ENCODE results near the gene THBD. TPM values are rescaled to one million over a fixed set of nuclear protein-coding genes. Genes with fewer than 3 reads are reported as not detected.
A peak's percentile ranks its signal among the peaks of the same experiment; 100 is the strongest.

Gene THBD
- total RNA-seq, 1 experiment from 2014 or later = 0.28 TPM

GRCh38 chr20:23062632-23063031 is 13.2 kb upstream of the THBD start:
- Histone ChIP-seq H3K9ac (ENCODE audit: extremely low read depth, insufficient read length, low read length) (no peak overlapping the region), H3K4me2 (ENCODE audit: insufficient read depth, insufficient read length, low read length) (no peak overlapping the region), H3K56ac (ENCODE audit: insufficient read length, low read depth, low read length) (no peak overlapping the region), H4K20me1 (ENCODE audit: control insufficient read depth, insufficient read depth, insufficient read length) (no peaks in the 10 kb centered on the region), H3K23me2 (ENCODE audit: insufficient read length, low read depth, low read length, poor library complexity, severe bottlenecking) (no peaks in the 10 kb centered on the region), H2BK5ac (ENCODE audit: insufficient read length, low read length) (no peak overlapping the region), H2BK12ac (ENCODE audit: insufficient read length, low read depth, low read length) (no peak overlapping the region), H2BK15ac (ENCODE audit: low read depth, low read length) (no peak overlapping the region), H3K9me3 (ENCODE audit: control insufficient read depth, low read depth, low read length) (no peaks in the 10 kb centered on the region), H3K27ac (ENCODE audit: insufficient read length, low read depth, low read length) (no peak overlapping the region), H4K5ac (ENCODE audit: insufficient read length, low read depth, low read length) (no peak overlapping the region), H2BK120ac (ENCODE audit: low read depth, low read length, poor library complexity, severe bottlenecking) (no peak overlapping the region), H3K14ac (ENCODE audit: insufficient read depth, low read length) (no peak overlapping the region), H4K8ac (replicated peaks; ENCODE audit: insufficient read length, low read depth, low read length) (no peak overlapping the region), H3K79me2 (ENCODE audit: insufficient read depth, low read length) (no peaks in the 10 kb centered on the region), H3K18ac (ENCODE audit: insufficient read length, low read depth, low read length) (no peak overlapping the region), H2BK20ac (ENCODE audit: low read depth, low read length, poor library complexity, severe bottlenecking) (no peak overlapping the region), H3K79me1 (ENCODE audit: insufficient read depth, low read depth, low read length, poor library complexity, severe bottlenecking) (no peaks in the 10 kb centered on the region), H3K27me3 (ENCODE audit: insufficient read depth, low read length) (no peaks in the 10 kb centered on the region), H3K4me1 (ENCODE audit: insufficient read depth, low read length) (peaks cover 3% of the 10 kb centered on the region; the same call in 1 of the 2 replicates), H4K91ac (ENCODE audit: insufficient read length, low read depth, low read length) (no peak overlapping the region), H2AK5ac (ENCODE audit: insufficient read length, low read length) (no peak overlapping the region), H3K23ac (ENCODE audit: insufficient read length, low read depth, low read length) (no peak overlapping the region), H2AFZ (ENCODE audit: low read length) (no peak overlapping the region), H3K4ac (ENCODE audit: low read depth, low read length) (no peak overlapping the region), H3T11ph (ENCODE audit: low read length) (no peak overlapping the region)
- H3K27me3 Mint-ChIP-seq (ENCODE audit: low read depth) = no peaks in the 10 kb centered on the region; the same call in 1 of the 2 replicates
- no peak overlapping the region; a peak in 1 of 5 replicates for H3K4me3 Mint-ChIP-seq
- no peaks in the 10 kb centered on the region for H3K9me3 Mint-ChIP-seq
- H3K36me3 Mint-ChIP-seq (ENCODE audit: insufficient read depth in 1 of 3, low read depth in 3 of 3) = no peaks in the 10 kb centered on the region
- no peak for TF ChIP-seq CTCF (conservative IDR thresholded peaks at IDR 0.05)
- peaks cover 21 to 35% of the 10 kb centered on the region in 2 experiments for H3K4me1 Mint-ChIP-seq
- no peak for DNase-seq
- peak overlapping the region in 2 of 3 experiments; percentile 13 to 20; a peak in 2 of 7 replicates for H3K27ac Mint-ChIP-seq
